GM18870 (cell line): ENCODE results near the gene BET1L.
"Not testable (repeated sequence)": the region's sequence is repeated elsewhere in the genome, so short reads cannot be mapped to it uniquely, and the experiment has no call there.

Experiments
- ATAC-seq: cut with Tn5 transposase; IDR thresholded peaks from one replicate; pipeline ENCODE4 v1.9.1; 2021; ENCODE audit warnings: moderate library complexity; ENCODE audit not compliant: unreplicated experiment

BET1L gene

GRCh38 chr11:197741-198235 is 9.4 kb downstream of the BET1L start:
- ATAC-seq, result no peak

GRCh38 chr11:196786-197731 is 10.1 kb downstream of the BET1L start:
- no peak for ATAC-seq

- not testable (repeated sequence) for ATAC-seq
Observed at GRCh38 chr11:193481-193880, 13.7 kb downstream of the BET1L start.

GRCh38 chr11:192674-193128 is 14.5 kb downstream of the BET1L start, which contains the start of gene SCGB1C1:
Gene SCGB1C1, plus strand, starts transcription at chr11:193078. Its CDS starts 22 bp downstream, at chr11:193100.
- not testable (repeated sequence) for ATAC-seq

GRCh38 chr11:191490-192478 is 15.4 kb downstream of the BET1L start:
- ATAC-seq, result not testable (repeated sequence)

GRCh38 chr11:190546-190945 is 16.7 kb downstream of the BET1L start:
- not testable (repeated sequence) for ATAC-seq

- ATAC-seq, result peak; percentile 73
Observed at GRCh38 chr11:189843-190311, 17.3 kb downstream of the BET1L start.

- not testable (repeated sequence) for ATAC-seq
Observed at GRCh38 chr11:189200-189783, 17.9 kb downstream of the BET1L start.

- ATAC-seq, result not testable (repeated sequence)
Observed at GRCh38 chr11:180242-180641, 27.0 kb downstream of the BET1L start.
